ENCODE results near the gene EIF2S2.

GRCh38 chr20:34064286-34064685 is 47.8 kb downstream of the EIF2S2 start:
- TF ChIP-seq CTCF (IDR thresholded peaks at IDR 0.05) (no peak), POLR2A (IDR thresholded peaks at IDR 0.05) (no peak), POLR2AphosphoS5 (IDR thresholded peaks at IDR 0.05; ENCODE audit: insufficient read depth in 1 of 2, low read depth in 1 of 2) (no peak)

Measured in vagina (tissue), 2 donors.